Femur (tissue), 1 donor: Measurements from ENCODE around the gene DAAM2.

Experiments used
- DNase-seq: peaks from one replicate; pipeline ENCODE4 v3.0.0-alpha.2; 2017

DAAM2 gene

DNA sequence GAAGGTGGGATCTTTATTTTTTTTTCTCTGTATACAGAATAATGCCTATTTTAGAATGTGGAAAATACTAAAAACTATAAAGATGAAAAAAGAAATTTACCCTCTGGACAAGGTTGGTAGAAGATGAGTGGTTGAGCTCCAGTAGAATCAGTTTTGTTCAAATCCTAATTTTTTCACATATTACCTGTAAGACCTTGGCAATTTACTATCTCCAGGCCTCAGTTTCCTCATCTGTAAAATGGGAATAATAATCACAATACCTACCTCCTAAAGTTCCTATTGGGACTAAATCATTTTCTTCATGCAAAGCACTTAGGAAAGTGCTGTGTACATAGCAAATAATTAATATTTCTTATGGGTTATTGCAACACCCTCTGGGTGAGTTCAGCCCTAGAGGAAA, 28.4 kb downstream of the DAAM2 start:
- DNase-seq = no peak

- no peak for DNase-seq
Measured at GRCh38 chr6:39821046-39821740, 29.0 kb downstream of the DAAM2 start.

GRCh38 chr6:39821742-39822532, 29.8 kb downstream of the DAAM2 start:
- DNase-seq = peak; percentile 81

- peak; percentile 45 for DNase-seq
Measured at GRCh38 chr6:39822846-39823815, 31.0 kb downstream of the DAAM2 start.

- DNase-seq = no peak
Measured at GRCh38 chr6:39824030-39824926, 32.1 kb downstream of the DAAM2 start.

DNA sequence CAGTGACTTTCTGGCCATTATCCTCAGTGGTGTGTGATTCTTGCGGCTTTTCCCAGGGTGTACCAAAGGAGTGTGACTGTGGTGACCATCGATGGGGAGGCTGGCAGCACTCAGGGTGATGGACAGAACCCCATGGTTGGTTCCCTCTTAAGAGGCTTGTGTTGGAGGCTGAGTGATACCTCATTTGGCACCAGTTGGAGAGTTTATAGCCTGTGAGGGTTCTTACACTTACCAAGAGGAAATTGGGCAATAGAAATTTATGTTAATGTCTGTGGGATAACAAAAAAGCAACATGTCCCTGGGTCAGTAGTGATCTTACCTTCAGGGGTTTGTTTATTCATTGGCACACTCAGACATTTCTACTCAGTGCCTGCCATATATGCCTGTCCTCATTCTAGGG, 37.2 kb downstream of the DAAM2 start:
- DNase-seq = no peak

- DNase-seq = no peak
Measured at GRCh38 chr6:39830444-39830843, 38.3 kb downstream of the DAAM2 start.

- DNase-seq = no peak
Measured at GRCh38 chr6:39831701-39832100, 39.5 kb downstream of the DAAM2 start.

DNA sequence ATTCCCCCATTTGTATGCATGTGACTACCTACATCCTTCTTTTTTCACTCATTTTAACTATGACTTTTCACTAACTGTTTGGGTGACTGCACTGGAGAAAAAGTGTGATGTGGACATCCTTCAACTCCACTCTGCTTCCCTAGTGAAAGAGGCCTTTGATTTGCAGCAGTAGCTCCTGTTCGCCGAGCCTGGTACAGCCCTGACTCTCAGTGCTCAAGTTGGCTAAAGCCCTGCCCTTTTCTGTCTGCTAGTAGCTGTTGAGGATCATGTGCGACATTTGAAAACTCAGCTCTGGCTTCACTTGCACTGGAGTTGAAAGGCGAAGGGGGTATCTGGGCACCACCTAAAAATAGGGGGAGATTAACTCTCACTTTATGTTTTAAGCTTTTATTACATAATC, 42.1 kb downstream of the DAAM2 start:
- no peak for DNase-seq

DNA sequence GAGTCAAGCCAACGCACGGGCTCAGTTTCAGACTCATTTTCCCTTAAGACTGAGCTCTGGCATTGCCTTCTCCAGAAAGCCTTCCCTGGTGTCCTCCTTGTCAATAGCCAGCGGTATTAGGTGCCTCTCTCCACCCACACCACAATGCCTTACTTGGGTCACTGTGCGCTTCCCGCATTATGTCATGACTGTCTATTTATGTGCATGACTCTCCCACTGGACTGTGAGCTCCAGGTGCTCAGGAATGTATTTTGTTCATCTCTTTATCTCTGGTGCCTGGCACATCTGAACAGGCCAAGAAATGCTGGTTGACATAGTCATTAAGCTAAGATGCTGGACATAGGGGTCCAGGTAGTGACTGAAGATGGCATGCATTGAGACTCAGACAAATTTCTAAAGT, 42.7 kb downstream of the DAAM2 start:
- no peak for DNase-seq

- peak; percentile 62 for DNase-seq
Measured at GRCh38 chr6:39835821-39836295, 43.7 kb downstream of the DAAM2 start.

DNA sequence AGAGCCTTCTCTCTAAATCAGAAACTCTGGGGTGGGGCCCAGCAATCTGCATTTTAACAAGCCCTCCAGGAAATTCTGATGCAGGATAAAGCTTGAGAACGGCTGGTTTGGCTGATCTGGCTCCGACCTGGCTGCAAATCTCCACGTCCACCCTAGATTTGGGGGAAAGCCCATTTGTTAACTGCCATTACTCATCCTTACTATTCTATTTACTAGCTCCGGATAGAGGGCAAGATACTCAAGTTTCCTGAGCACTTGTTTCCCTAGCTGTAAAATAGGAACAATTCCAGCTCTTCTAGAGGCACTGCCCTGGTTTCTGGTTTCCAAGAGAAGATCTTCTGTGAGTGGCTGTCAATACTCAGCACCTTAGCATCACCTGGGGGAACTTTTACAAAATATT, 44.4 kb downstream of the DAAM2 start:
- no peak for DNase-seq

- DNase-seq = no peak
Measured at GRCh38 chr6:39839445-39839844, 47.3 kb downstream of the DAAM2 start.

DNA sequence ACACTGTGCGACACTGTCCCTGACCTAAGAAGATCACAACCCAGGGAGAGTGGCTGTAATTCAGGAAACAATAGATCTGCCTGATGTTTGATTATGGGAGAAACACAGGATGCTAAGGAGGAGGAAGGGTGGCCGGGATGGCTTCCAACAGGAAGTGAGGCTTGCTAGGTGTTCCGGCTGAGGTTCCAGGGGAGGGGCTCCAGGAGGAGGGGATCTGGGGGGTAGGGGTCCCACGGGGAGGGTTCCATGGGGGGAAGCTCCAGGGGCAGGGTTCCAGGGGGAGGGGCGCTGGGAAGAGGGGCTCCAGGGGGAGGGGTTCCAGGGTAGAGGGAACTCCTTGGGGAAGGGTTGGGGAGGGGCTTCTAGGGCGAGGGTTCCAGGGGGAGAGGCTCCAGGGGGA, 48.6 kb downstream of the DAAM2 start:
- DNase-seq = no peak

- DNase-seq = no peak
Measured at GRCh38 chr6:39841291-39841690, 49.1 kb downstream of the DAAM2 start.

GRCh38 chr6:39841923-39842322, 49.7 kb downstream of the DAAM2 start:
- DNase-seq = no peak

DNA sequence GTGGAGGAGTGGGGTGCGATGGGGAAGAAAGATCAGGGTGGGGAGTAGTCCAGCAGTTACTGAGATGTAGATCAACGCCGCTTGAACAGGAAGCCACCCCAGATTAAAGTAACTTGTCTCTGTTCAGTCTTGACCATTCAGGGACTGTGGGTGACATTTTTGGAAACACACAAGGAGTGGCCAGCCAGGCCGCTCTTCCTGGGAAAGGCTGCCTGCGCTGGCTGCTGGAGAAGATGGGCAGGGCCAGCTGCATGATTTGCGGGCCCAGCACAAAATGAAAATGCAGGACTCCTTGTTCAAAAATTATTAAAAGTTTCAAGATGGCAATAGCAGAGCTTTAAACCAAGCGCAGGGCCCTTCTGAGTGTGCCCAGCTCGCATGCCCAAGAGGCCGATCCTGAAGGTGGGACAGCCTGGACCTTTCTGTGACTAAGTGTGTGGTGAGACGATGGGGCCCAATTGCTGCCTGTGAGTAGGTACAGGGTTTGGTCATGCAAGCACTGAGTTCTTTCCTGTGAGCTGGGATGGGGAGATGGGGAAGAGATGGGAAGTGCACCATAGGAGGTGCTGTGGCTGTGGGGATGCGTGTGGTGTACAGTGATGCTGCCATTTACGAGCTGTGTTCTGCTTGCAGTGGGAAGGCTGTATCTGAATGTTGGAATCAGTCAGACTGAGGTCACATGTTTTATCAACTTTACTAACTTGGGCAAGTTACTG, 51.3 kb downstream of the DAAM2 start:
- no peak for DNase-seq

DNA sequence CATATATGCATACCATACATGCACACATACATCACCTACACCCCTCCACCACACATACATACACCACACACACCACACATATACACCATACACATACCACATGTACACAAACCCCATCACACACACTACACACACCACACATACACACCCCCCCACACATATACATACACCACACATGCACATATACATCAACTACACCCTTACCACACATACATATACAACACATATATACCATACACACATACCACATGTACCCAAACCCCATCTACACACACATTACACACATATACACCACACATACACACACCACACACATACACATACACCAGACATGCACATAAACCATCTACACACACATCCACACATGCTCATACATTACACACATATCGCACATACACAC, 52.7 kb downstream of the DAAM2 start:
- DNase-seq = no peak

DNA sequence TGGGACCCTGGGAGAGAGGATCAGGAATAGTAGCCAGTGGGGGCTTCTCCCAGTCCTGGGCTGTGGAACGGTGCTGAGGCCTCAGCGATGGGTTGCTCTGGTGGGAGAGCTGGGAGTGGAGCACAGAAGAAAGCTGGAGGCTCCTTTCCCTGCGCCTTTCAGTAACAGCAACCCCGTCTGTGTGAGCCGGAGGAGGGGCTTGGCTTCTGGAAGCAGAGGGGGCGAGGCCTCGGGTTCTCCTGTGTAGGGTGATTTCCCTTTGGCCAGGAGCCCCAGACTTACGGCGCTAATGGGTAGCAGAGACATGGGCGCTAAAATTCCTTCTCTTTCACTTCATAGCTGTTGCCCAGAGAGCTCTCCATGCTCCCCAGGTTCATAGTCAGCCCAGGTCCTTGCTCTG, 55.0 kb downstream of the DAAM2 start:
- peak; percentile 74 for DNase-seq

GRCh38 chr6:39848171-39848570, 56.0 kb downstream of the DAAM2 start:
- DNase-seq = no peak

DNA sequence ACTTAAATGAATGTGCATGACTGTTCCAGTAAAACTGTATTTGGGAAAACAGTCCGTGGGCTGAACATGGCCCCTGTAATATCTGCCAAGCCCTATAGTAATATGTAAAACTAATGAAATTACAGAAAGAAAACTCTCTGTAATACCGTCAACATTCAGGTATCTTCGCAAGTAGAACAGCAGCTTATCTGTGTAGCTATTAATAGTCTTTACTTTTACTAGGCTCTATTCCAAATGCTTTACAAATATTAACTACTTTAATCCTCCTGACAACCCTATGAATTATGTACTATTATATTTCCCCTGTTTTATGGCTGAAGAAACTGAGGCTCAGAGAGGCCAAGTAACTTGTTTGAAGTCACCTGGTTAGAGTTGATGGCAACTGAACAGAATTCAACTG, 57.1 kb downstream of the DAAM2 start:
- DNase-seq = no peak
